Stimulated activated naive CD8-positive, alpha-beta T cell treated with anti-CD3 and anti-CD28 coated beads, Interleukin-15, amount 100 ng/mL, for 72 hours (primary cell): ENCODE results near the gene GLP2R.

Experiments used
- ATAC-seq: fragments of 150-1000 bp; cut with Tn5 transposase; 2 replicates; pipeline ENCODE4 v1.10.0; 2021; ENCODE audit warnings: mild to moderate bottlenecking, moderate library complexity
- DNase-seq, 2 donors: peaks; one replicate each; pipeline ENCODE4 v3.0.0; 2021 to 2022
- H3K27ac Mint-ChIP-seq, 2 donors: one replicate each; pipeline ENCODE4 v1.8.0; 2022; ENCODE audit warnings: mild to moderate bottlenecking in 2 of 2, mixed read lengths in 2 of 2, moderate library complexity in 2 of 2
- H3K27me3 Mint-ChIP-seq: one replicate; pipeline ENCODE4 v1.8.0; 2022; ENCODE audit warnings: mixed read lengths
- H3K4me1 Mint-ChIP-seq: one replicate; pipeline ENCODE4 v1.8.0; 2022; ENCODE audit warnings: mild to moderate bottlenecking, mixed read lengths
- H3K4me3 Mint-ChIP-seq, 2 donors: one replicate each; pipeline ENCODE4 v1.8.0; 2022; ENCODE audit warnings: mild to moderate bottlenecking in 2 of 2, mixed read lengths in 2 of 2, moderate library complexity in 1 of 2
- H3K9me3 Mint-ChIP-seq, 2 donors: one replicate each; pipeline ENCODE4 v1.8.0; 2022; ENCODE audit warnings: mixed read lengths in 2 of 2

The GLP2R gene

GRCh38 chr17:9828296-9829295, 2.9 kb downstream of the GLP2R start:
- Mint-ChIP-seq H3K4me3 (no peak overlapping the region), H3K9me3 (no peaks in the 10 kb centered on the region), H3K27me3 (peaks cover 24% of the 10 kb centered on the region), H3K4me1 (no peaks in the 10 kb centered on the region), H3K27ac (no peak overlapping the region)
- no peak for DNase-seq
- no peak for ATAC-seq

DNA sequence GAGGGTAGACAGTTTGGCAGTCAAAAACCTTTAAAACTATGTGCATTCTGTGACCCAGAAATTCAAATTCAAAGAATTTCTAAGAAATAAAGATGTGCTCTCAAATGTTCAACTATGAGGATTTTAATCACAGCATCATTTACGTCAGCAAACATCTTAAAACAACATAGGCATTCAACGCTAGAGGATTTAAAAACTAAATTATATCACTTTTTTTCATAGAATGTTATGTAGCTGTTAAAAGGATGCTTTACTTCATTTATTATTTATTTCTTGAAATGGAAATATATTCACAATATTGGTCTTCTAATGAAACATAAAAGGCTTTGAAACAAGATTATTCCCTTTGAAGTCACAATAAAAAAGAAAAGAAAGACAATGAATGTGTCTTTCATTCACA, 3.6 kb downstream of the GLP2R start:
- H3K9me3 Mint-ChIP-seq = no peaks in the 10 kb centered on the region
- no peak for DNase-seq
- no peak overlapping the region for H3K4me3 Mint-ChIP-seq
- H3K27me3 Mint-ChIP-seq = peaks cover 20% of the 10 kb centered on the region
- no peaks in the 10 kb centered on the region for H3K4me1 Mint-ChIP-seq
- ATAC-seq = no peak
- no peak overlapping the region for H3K27ac Mint-ChIP-seq

- ATAC-seq (no peak), DNase-seq (no peak)
- Mint-ChIP-seq H3K4me1 (no peaks in the 10 kb centered on the region), H3K4me3 (no peak overlapping the region), H3K27ac (no peak overlapping the region), H3K9me3 (no peaks in the 10 kb centered on the region), H3K27me3 (peaks cover 6% of the 10 kb centered on the region)
These were observed 5.0 kb downstream of the GLP2R start for GRCh38 chr17:9830711-9831110.

DNA sequence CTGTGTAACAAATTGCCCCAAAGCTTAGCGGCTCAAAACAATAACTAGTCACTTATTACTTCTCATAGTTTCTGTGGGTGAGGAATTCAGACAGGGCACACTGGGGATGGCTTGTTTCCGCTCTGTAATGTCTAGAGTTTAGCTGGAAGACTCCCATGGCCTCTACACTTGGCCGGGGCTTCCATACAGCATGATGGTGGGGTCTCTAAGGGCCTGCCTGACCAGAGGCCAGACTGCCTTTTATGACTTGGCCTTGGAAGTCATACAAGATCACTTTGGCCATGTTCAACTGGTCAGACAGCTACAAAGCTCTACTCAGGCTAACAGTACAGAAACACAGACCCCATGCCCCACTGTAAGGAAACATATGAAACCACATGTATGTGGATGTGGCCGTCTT, 8.2 kb downstream of the GLP2R start:
- ATAC-seq (no peak), DNase-seq (no peak)
- no peaks in the 10 kb centered on the region for H3K4me1 Mint-ChIP-seq
- peaks cover 11% of the 10 kb centered on the region for H3K27me3 Mint-ChIP-seq
- no peaks in the 10 kb centered on the region for H3K9me3 Mint-ChIP-seq
- no peak overlapping the region for H3K4me3 Mint-ChIP-seq
- no peak overlapping the region for H3K27ac Mint-ChIP-seq

DNA sequence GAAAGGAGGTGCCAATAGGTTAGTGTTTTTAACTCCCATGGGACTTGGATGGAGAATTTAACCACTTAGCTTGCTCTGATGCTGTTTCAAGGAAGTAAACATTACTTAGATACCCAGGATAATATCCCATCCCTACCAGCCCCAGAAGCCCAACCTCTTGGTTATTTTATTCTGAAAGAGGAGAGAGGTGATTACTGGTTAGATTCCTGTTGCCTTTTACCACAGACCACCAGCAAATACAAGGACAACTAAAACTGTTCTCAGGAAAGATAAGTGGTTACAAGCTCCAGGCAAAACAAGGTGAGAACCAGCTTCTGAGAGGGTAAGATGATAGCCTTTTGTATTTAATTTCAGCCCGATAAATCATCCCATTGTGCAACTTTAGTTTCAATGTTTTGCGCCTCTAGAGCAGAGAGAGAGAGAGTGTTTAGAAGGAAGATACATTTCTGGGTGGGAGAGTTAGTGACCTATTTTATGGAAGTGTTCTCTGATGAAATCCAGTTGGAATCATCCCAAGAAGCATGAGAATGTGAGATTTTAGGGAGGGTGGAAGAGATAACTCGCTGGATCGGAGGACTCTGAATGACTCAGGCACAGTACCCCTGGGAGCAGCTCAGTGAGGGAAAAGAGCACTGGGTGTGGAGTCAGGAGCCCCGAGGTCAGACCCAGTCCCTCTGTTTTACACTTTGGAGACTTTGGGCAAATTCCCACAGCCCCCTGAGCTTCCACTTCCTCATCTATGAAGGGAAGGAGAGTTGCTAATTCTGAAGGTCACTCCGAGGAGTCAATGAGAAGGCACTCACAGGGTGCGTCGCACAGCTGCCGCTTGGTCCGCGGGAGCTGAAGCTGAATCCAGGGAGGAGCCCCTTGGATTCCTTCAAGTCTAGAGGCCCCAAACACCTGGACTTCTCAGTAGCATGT, 12.1 kb downstream of the GLP2R start:
- DNase-seq = no peak

GRCh38 chr17:9839433-9839832, 13.7 kb downstream of the GLP2R start:
- ATAC-seq = no peak
- Mint-ChIP-seq H3K4me3 (no peak overlapping the region), H3K27me3 (peaks cover 28% of the 10 kb centered on the region), H3K4me1 (no peaks in the 10 kb centered on the region), H3K9me3 (no peaks in the 10 kb centered on the region), H3K27ac (no peak overlapping the region)
- no peak for DNase-seq

More for the DNA sequence above, 12.1 kb downstream of the GLP2R start:
- Mint-ChIP-seq H3K4me1 (no peaks in the 10 kb centered on the region), H3K4me3 (no peak overlapping the region), H3K27me3 (peaks cover 28% of the 10 kb centered on the region), H3K27ac (no peak overlapping the region), H3K9me3 (no peaks in the 10 kb centered on the region)
- no peak for ATAC-seq

DNA sequence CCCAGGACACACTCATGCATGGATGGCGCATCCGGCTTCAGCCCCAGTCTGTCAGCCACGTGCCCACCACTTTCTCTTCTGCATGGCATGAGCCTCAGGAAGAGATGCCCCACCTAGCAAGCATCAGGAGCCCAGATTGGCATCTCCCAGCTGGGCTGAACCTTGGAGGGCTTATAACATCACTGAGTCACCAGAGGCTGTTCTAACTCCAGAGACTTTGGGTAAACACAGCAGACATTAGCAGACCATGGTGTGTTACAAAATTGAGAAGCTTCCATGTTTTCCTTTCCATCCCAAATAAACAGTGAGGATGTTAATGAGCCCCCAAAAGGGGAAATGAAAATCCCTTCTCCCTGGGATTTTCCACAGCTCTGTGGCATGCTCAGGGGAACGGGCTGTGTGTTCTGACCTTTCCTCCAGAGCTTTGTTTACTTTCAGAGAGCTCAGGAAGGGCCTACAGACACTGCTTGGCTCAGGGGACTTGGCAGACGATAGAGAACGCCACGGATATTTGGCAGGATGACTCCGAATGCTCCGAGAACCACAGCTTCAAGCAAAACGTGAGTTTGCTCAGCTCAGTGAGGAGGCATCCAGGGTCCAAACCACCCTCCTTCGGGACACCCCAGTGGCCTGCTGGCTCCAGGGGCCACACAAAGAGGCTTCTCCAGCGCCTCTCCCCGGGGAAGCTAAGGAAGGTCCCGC, 16.5 kb downstream of the GLP2R start:
- ATAC-seq (no peak), DNase-seq (no peak)
- Mint-ChIP-seq H3K9me3 (no peaks in the 10 kb centered on the region), H3K4me1 (no peaks in the 10 kb centered on the region), H3K4me3 (no peak overlapping the region), H3K27me3 (peaks cover 28% of the 10 kb centered on the region), H3K27ac (no peak overlapping the region)

- DNase-seq = no peak
- H3K27ac Mint-ChIP-seq = peak overlapping the region; percentile 29 to 30
- no peaks in the 10 kb centered on the region for H3K4me1 Mint-ChIP-seq
- peaks cover 20% of the 10 kb centered on the region for H3K27me3 Mint-ChIP-seq
- no peak for ATAC-seq
- H3K9me3 Mint-ChIP-seq = no peaks in the 10 kb centered on the region
- no peak overlapping the region for H3K4me3 Mint-ChIP-seq
These were observed 17.7 kb downstream of the GLP2R start for GRCh38 chr17:9843152-9844010.

- DNase-seq (no peak), ATAC-seq (no peak)
- Mint-ChIP-seq H3K9me3 (no peaks in the 10 kb centered on the region), H3K4me1 (no peaks in the 10 kb centered on the region), H3K27ac (no peak overlapping the region), H3K27me3 (peaks cover 14% of the 10 kb centered on the region), H3K4me3 (no peak overlapping the region)
These were observed 18.4 kb downstream of the GLP2R start for GRCh38 chr17:9844153-9844552.

DNA sequence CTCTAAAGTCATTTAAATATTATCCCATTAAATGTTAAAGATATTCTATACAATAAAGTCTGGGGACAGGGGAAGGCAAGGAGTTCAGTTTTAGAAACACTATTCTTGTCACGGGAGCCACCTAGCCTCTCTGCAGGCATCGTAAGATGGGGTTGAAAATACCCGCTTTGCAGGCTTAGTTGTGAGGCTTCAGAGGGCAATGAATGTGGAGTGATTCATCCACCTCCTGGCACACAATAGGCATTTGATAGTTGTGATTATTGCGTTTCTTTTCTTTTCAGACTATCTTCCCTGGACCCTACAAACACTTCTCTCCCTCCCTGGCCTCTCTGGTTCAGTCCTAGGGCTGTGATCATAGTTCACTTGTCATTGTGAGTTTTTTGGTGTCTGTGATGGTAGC, 19.6 kb downstream of the GLP2R start:
- H3K4me1 Mint-ChIP-seq = no peaks in the 10 kb centered on the region
- H3K9me3 Mint-ChIP-seq = no peaks in the 10 kb centered on the region
- no peak overlapping the region for H3K27ac Mint-ChIP-seq
- no peak for ATAC-seq
- H3K4me3 Mint-ChIP-seq = no peak overlapping the region
- H3K27me3 Mint-ChIP-seq = peaks cover 3% of the 10 kb centered on the region
- no peak for DNase-seq

GRCh38 chr17:9850151-9850550, 24.4 kb downstream of the GLP2R start:
- ATAC-seq = no peak
- Mint-ChIP-seq H3K9me3 (peaks cover 0 to 6% of the 10 kb centered on the region in 2 donors), H3K27me3 (no peaks in the 10 kb centered on the region), H3K4me1 (no peaks in the 10 kb centered on the region), H3K4me3 (no peak overlapping the region), H3K27ac (no peak overlapping the region)
- DNase-seq = no peak

DNA sequence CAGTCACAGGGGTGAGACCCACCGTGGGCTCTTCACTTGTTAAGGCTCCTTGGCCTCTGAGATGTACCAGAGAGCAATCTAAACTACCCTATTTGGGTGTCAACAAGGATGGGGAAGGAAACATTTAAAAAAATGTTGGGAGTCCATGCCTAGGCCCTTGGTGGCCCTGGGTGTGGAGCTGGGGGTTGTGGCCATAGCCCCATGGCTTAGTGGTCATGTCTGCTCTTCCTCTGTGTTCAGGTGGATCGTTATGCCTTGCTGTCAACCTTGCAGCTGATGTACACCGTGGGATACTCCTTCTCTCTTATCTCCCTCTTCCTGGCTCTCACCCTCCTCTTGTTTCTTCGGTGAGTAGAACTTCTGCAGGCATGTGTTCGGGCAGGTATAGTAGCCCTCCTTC, 28.5 kb downstream of the GLP2R start:
- ATAC-seq (no peak), DNase-seq (no peak)
- H3K4me3 Mint-ChIP-seq = no peak overlapping the region
- no peaks in the 10 kb centered on the region for H3K4me1 Mint-ChIP-seq
- H3K27me3 Mint-ChIP-seq = no peaks in the 10 kb centered on the region
- H3K27ac Mint-ChIP-seq = no peak overlapping the region
- H3K9me3 Mint-ChIP-seq = peaks cover 0 to 6% of the 10 kb centered on the region in 2 donors

GRCh38 chr17:9855036-9855435, 29.3 kb downstream of the GLP2R start:
- no peak for ATAC-seq

GRCh38 chr17:9859781-9860180, 34.1 kb downstream of the GLP2R start:
- ATAC-seq (no peak), DNase-seq (no peak)
- H3K4me3 Mint-ChIP-seq = no peak overlapping the region

More at GRCh38 chr17:9855036-9855435, 29.3 kb downstream of the GLP2R start:
- Mint-ChIP-seq H3K27me3 (no peaks in the 10 kb centered on the region), H3K4me3 (no peak overlapping the region), H3K4me1 (no peaks in the 10 kb centered on the region), H3K27ac (no peak overlapping the region), H3K9me3 (peaks cover 0 to 6% of the 10 kb centered on the region in 2 donors)
- DNase-seq = no peak

More at GRCh38 chr17:9859781-9860180, 34.1 kb downstream of the GLP2R start:
- Mint-ChIP-seq H3K27me3 (no peaks in the 10 kb centered on the region), H3K4me1 (no peaks in the 10 kb centered on the region), H3K9me3 (peaks cover 5 to 39% of the 10 kb centered on the region in 2 donors), H3K27ac (no peak overlapping the region)
